HepG2 (cell line): ENCODE results near the gene MECR. TPM values are rescaled to one million over a fixed set of nuclear protein-coding genes. Genes with fewer than 3 reads are reported as not detected.

Experiments
- ATAC-seq: fragments of 200-7000 bp; cut with Tn5 transposase; 3 replicates; pipeline ENCODE4 v1.9.1; 2020; ENCODE audit warnings: mild to moderate bottlenecking, moderate library complexity
- BruUV-seq: library from RNA; stranded (reverse); fragments of 400-500 nt; replicated peaks from 2 replicates; lab custom pipeline; 2021; lab: Mats Ljungman, UMichigan
- CTCF ChIA-PET: fragments of 300-600 bp; formaldehyde crosslinking; extraction: SDS; loops from one replicate; lab custom pipeline; 2021; ENCODE audit warnings: low total read pairs, inconsistent platforms, low intra/inter-chr PET ratio; lab: Yijun Ruan, JAX
- POLR2A ChIA-PET: fragments of 350-600 bp; sonication (Branson Sonifier 250); formaldehyde crosslinking; loops from one replicate; lab custom pipeline; 2020; ENCODE audit warnings: antibody characterized with exemption, inconsistent platforms; lab: Yijun Ruan, JAX
- DNase-seq: peaks from one replicate; pipeline ENCODE4 v3.0.0-alpha.2; 2015; ENCODE audit warnings: low spot score
- FAIRE-seq: peaks from 3 replicates; lab custom pipeline; 2011; peaks lifted over from hg19 to GRCh38; lab: Jason Lieb, UNC
- H2AFZ ChIP-seq: one replicate; pipeline ENCODE4 v1.6.1; 2011; ENCODE audit warnings: low read length, inconsistent platforms
- H3K27ac ChIP-seq: fragments of 300-600 bp; 3 replicates; pipeline ENCODE4 v1.8.0; 2011; ENCODE audit warnings: mixed run types, mild to moderate bottlenecking, mixed read lengths, low read length, inconsistent platforms; ENCODE audit not compliant: insufficient read depth; ENCODE audit errors: extremely low read length
- H3K27me3 ChIP-seq, 2 experiments: fragments of 200-600 bp in 1 of 2; 2 replicates in 1 of 2; 3 replicates in 1 of 2; pipeline versions ENCODE4 v1.6.0 to v1.8.0; 2011; ENCODE audit warnings: low read length in 2 of 2, mild to moderate bottlenecking in 2 of 2, moderate library complexity in 2 of 2, inconsistent platforms in 1 of 2; ENCODE audit not compliant: insufficient read depth in 2 of 2, control insufficient read depth in 1 of 2
- H3K36me3 ChIP-seq, 2 experiments: fragments of 200-600 bp in 1 of 2; replicated peaks in 1 of 2; 2 replicates in 1 of 2; 3 replicates in 1 of 2; pipeline versions ENCODE4 v1.5.1 to v1.8.0; 2011; ENCODE audit warnings: low read length in 2 of 2, inconsistent platforms in 1 of 2; ENCODE audit not compliant: insufficient read depth in 2 of 2, control insufficient read depth in 1 of 2
- H3K4me1 ChIP-seq: 2 replicates; pipeline ENCODE4 v1.5.1; 2012; ENCODE audit warnings: low read length, inconsistent platforms; ENCODE audit not compliant: insufficient read depth
- H3K4me2 ChIP-seq: 2 replicates; pipeline ENCODE4 v1.6.0; 2011; ENCODE audit warnings: low read depth, low read length, inconsistent platforms
- H3K4me3 ChIP-seq, 3 experiments: fragments of 200-600 bp in 1 of 3; sonication (generic), shearing (Covaris generic) in 1 of 3; replicated peaks in 1 of 3; 2 replicates each; pipeline ENCODE4 v1.5.1; 2011 to 2016; ENCODE audit warnings: low read length in 3 of 3, inconsistent platforms in 2 of 3, low read depth in 2 of 3, mild to moderate bottlenecking in 2 of 3, control low read depth in 1 of 3, mixed read lengths in 1 of 3; ENCODE audit not compliant: insufficient read depth in 1 of 3
- H3K79me2 ChIP-seq: one replicate; pipeline ENCODE4 v1.6.1; 2011; ENCODE audit warnings: low read length, inconsistent platforms; ENCODE audit not compliant: insufficient read depth
- H3K9ac ChIP-seq: 2 replicates; pipeline ENCODE4 v1.6.0; 2011; ENCODE audit warnings: mild to moderate bottlenecking, low read depth, low read length, inconsistent platforms; ENCODE audit not compliant: insufficient read depth
- H3K9me3 ChIP-seq: 2 replicates; pipeline ENCODE4 v1.5.1; 2012; ENCODE audit warnings: mild to moderate bottlenecking, low read length
- H4K20me1 ChIP-seq: 2 replicates; pipeline ENCODE4 v1.6.0; 2011; ENCODE audit warnings: inconsistent platforms, mild to moderate bottlenecking, low read length, moderate library complexity; ENCODE audit not compliant: insufficient read depth
- ETV5 ChIP-seq: IDR thresholded peaks from 2 replicates; pipeline ENCODE4 v1.6.1; 2018; ENCODE audit warnings: missing biosample characterization, missing genetic modification reagents, inconsistent platforms, borderline replicate concordance
- GLI4 ChIP-seq: sonication (generic); formaldehyde crosslinking; IDR thresholded peaks from 2 replicates; pipeline ENCODE4 v1.5.1; 2020; ENCODE audit warnings: missing genetic modification reagents, mild to moderate bottlenecking, moderate library complexity, borderline replicate concordance
- NFAT5 ChIP-seq: sonication (generic); formaldehyde crosslinking; IDR thresholded peaks from 2 replicates; pipeline ENCODE4 v1.4.0; 2020; ENCODE audit warnings: missing genetic modification reagents
- PAX8 ChIP-seq: sonication (generic); formaldehyde crosslinking; IDR thresholded peaks from 2 replicates; pipeline ENCODE4 v1.8.0; 2022; ENCODE audit warnings: mild to moderate bottlenecking, missing genetic modification reagents, borderline replicate concordance
- POGK ChIP-seq: sonication (generic); formaldehyde crosslinking; conservative IDR thresholded peaks from 2 replicates; pipeline ENCODE4 v1.8.0; 2022; ENCODE audit warnings: mild to moderate bottlenecking, moderate library complexity, missing genetic modification reagents
- TCF7L2 ChIP-seq: IDR thresholded peaks from 2 replicates; pipeline ENCODE4 v1.6.1; 2011; ENCODE audit warnings: mild to moderate bottlenecking, low read depth, low read length, moderate library complexity
- TOE1 ChIP-seq: sonication (generic); formaldehyde crosslinking; IDR thresholded peaks from 2 replicates; pipeline ENCODE4 v1.4.0; 2020; ENCODE audit warnings: mild to moderate bottlenecking, missing genetic modification reagents
- ZNF615 ChIP-seq: sonication (generic); formaldehyde crosslinking; IDR thresholded peaks from 2 replicates; pipeline ENCODE4 v1.5.0; 2020; ENCODE audit warnings: mild to moderate bottlenecking, missing genetic modification reagents, borderline replicate concordance
- ZNF773 ChIP-seq: sonication (generic); formaldehyde crosslinking; IDR thresholded peaks from 2 replicates; pipeline ENCODE4 v1.4.0; 2020; ENCODE audit warnings: missing genetic modification reagents, borderline replicate concordance
- ZNF883 ChIP-seq: sonication (generic); formaldehyde crosslinking; IDR thresholded peaks from 2 replicates; pipeline ENCODE4 v1.5.1; 2020; ENCODE audit warnings: mild to moderate bottlenecking, missing genetic modification reagents; ENCODE audit errors: not compliant biosample characterization
- WGBS: methylation state at CpG from one replicate; pipeline ENCODE4 v1.1.6; 2017; ENCODE audit warnings: low lambda C conversion rate; 5-methylcytosine and 5-hydroxymethylcytosine counted together
- in situ Hi-C: cut with HindIII; loops from 2 replicates; pipeline ENCODE4 v1.10.0; 2017; ENCODE audit warnings: low pct_unique_long_range_greater_than_20kb; ENCODE audit not compliant: extremely low pct_ligation_motif_present
- intact Hi-C: fragments of 100-400 bp; cut with micrococcal nuclease; formaldehyde crosslinking; loops from one replicate; pipeline ENCODE4 v1.10.0; 2022; ENCODE audit not compliant: unreplicated experiment
- polyA plus RNA-seq, 8 experiments: library from polyadenylated mRNA; depleted of rRNA in 3 of 8; stranded (reverse) in 7 of 8; unstranded in 1 of 8; fragments of >200 nt; fragmentation: Illumina TruSeq in 4 of 8; extraction: Trizol in 4 of 8; gene quantifications; 2 replicates each; pipeline versions ENCODE4 v1.2.1 to v1.2.3, GENCODE V29; 2011 to 2016; ENCODE audit warnings: low read depth in 4 of 8, missing spikeins in 1 of 8, mixed read lengths in 1 of 8; ENCODE audit not compliant: insufficient read depth in 1 of 8
- total RNA-seq, 5 experiments: library from RNA; depleted of rRNA; stranded (reverse); fragments of >200 nt; fragmentation: Illumina TruSeq; extraction: Trizol; gene quantifications; 2 replicates each; pipeline ENCODE4 v1.2.3, GENCODE V29; 2016; ENCODE audit warnings: low read depth in 1 of 5

MECR gene
- total and polyA plus RNA-seq, 2 of the 13 experiments (the other 11 are each of a cell fraction or from before 2014, with no cell fraction given), result 18.8 to 24.9 TPM

- Histone ChIP-seq H3K9me3 (no peaks in the 10 kb centered on the region), H3K4me2 (no peak overlapping the region), H3K4me3 (no peak overlapping the region), H3K79me2 (no peaks in the 10 kb centered on the region), H2AFZ (no peak overlapping the region), H4K20me1 (no peaks in the 10 kb centered on the region), H3K27me3 (no peaks in the 10 kb centered on the region), H3K4me1 (peaks cover 6% of the 10 kb centered on the region), H3K9ac (no peak overlapping the region), H3K27ac (no peak overlapping the region), H3K36me3 (peaks cover 27 to 58% of the 10 kb centered on the region in 2 experiments)
- in situ Hi-C loops, result no loop called here
- BruUV-seq, result no TSS peak
- intact Hi-C loops, result loop anchor here (5.0 kb wide), 1 partner anchor 169 kb away; no protein-coding TSS in a partner anchor
- WGBS, result 95% methylated on average over 5 of the region's 6 CpGs
- POLR2A ChIA-PET, result interaction anchor here (1.5 kb wide), 1 partner anchor 20 kb away, joined by 13 read pairs; the partner anchor contains the start of gene SRSF4
- TF ChIP-seq GLI4, result no peak
- TF ChIP-seq ZNF773 (CRISPR knock-in tag), result no peak
- CTCF ChIA-PET, result interaction anchor here (1.8 kb wide), 1 partner anchor 320 kb away, joined by 12 read pairs; no protein-coding TSS in a partner anchor
- ATAC-seq (no peak), FAIRE-seq (no peak), DNase-seq (no peak)
Measured at GRCh38 chr1:29201595-29202051, 29.1 kb downstream of the MECR start.

GRCh38 chr1:29200906-29201594, 29.7 kb downstream of the MECR start:
- Histone ChIP-seq H3K9ac (no peak overlapping the region), H3K4me2 (no peak overlapping the region), H4K20me1 (no peaks in the 10 kb centered on the region), H3K27ac (no peak overlapping the region), H3K36me3 (peaks cover 23 to 52% of the 10 kb centered on the region in 2 experiments), H3K9me3 (no peaks in the 10 kb centered on the region), H3K4me1 (peaks cover 6% of the 10 kb centered on the region), H3K4me3 (no peak overlapping the region), H3K27me3 (no peaks in the 10 kb centered on the region), H2AFZ (no peak overlapping the region), H3K79me2 (no peaks in the 10 kb centered on the region)
- ATAC-seq (no peak), FAIRE-seq (no peak), DNase-seq (no peak)
- WGBS, result 98% methylated on average over 5 of the region's 5 CpGs
- ChIA-PET CTCF (no interaction called here), POLR2A (no interaction called here)
- intact Hi-C loops, result loop anchor here (5.0 kb wide), 1 partner anchor 169 kb away; no protein-coding TSS in a partner anchor
- in situ Hi-C loops, result no loop called here
- no TSS peak for BruUV-seq
- no peak for TF ChIP-seq POGK (CRISPR knock-in tag)
- TF ChIP-seq TCF7L2, result no peak
- TF ChIP-seq TOE1 (CRISPR knock-in tag), result no peak
- no peak for TF ChIP-seq ZNF883 (CRISPR knock-in tag)
- TF ChIP-seq ZNF615, result no peak
- TF ChIP-seq ETV5, result no peak
- no peak for TF ChIP-seq NFAT5 (CRISPR knock-in tag)
- no peak for TF ChIP-seq PAX8 (CRISPR knock-in tag)
